NCI-H446 treated with DMSO at 0.1 percent for 48 hours (cell line): Measurements from ENCODE around the gene RBM20.

Experiments used
- DNase-seq: peaks from one replicate; lab custom pipeline; 2025; lab: John Stamatoyannopoulos, UW

RBM20 gene

GRCh38 chr10:110836706-110837105 is 192.6 kb downstream of the RBM20 start:
- DNase-seq, result no peak

DNA sequence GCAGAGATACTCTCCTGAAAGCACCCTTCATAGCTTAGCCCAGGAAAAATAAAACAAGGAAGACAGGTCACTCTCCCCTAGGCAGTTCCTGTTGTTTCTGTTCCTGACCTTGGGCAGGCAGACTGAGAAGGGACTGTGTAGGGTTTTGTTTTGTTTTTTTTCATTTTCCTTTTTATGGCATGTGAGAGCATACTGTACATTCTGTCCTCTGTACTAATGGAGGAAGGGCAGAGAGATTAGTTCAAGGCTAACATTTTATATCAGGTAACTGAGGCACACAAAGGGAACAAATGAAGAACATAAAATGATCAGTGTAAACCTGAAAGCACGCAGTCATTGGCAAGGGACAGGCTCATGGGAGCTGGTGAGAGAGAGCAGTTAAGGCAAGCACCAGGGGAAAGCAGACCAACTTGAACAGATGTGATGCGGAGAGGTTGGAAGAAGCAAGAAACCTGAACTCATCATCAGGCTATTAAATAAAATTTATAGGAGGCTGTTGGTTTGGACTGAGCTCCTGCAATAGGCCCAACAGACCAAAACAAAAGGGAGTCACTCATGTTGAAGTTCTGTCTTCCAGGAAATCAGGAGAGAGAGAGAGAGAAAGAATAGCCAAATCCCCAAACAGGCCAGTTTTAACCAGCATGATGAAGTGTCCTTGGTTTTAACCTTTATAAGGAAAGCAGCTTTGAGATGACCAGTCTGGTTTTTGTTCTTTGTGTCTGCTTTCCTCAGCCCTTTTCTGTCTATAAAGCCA is 193.5 kb downstream of the RBM20 start:
- DNase-seq, result no peak

DNA sequence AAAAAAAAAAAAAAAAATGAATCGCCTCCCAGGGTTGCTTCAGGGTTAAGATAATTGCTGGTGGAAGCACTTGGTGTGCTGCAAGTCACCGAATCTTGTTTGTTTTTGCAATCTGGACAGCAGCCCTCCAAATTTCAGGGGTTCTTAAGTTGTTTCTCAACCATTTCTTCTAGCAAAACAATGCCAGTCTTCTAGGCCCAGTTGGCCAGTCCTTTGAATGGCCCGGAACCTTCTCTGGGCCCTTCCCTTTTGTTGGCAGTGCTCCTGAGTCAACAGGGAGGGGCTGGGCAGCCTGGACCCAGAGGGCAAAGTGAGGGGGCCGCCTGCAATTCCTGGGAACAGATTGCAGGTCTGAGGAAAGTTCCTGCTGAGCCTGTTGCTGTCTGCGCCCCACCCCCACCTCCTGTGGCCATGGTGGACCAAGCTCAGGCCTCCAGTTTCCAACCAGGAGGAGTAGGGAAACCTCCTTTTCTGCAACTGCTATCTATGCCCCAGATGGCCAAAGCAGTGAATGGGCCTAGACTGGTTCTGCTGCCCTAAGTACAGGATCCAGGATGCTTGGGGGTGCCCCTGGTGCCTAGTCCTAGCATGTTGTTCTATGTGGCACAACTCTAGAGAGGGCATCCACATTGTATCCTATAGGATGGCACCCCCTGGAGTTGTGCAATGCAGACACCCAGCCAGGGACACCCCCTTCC is 196.2 kb downstream of the RBM20 start:
- DNase-seq, result no peak

DNA sequence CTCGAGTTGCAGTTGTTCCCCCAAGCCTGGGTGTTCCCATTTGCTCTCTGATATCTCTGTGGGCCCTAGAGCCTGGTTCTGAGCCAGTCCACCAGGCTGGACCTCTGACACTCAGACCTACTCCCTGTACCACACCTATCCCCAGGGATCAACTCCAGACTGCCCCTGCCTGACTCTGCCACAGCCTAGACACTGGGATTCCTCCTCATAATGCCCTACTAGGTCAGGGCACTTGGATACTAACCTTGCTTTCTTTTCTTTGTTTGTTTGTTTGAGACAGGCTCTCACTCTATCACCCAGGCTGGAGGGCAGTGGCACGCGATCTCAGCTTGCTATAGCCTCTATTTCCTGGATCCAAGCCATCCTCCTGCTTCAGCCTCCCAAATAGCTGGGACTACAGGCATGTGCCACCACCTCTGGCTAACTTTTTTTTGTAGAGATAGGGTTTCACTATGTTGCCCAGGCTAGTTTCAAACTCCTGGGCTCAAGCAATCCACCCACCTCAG is 196.8 kb downstream of the RBM20 start:
- DNase-seq, result no peak

DNA sequence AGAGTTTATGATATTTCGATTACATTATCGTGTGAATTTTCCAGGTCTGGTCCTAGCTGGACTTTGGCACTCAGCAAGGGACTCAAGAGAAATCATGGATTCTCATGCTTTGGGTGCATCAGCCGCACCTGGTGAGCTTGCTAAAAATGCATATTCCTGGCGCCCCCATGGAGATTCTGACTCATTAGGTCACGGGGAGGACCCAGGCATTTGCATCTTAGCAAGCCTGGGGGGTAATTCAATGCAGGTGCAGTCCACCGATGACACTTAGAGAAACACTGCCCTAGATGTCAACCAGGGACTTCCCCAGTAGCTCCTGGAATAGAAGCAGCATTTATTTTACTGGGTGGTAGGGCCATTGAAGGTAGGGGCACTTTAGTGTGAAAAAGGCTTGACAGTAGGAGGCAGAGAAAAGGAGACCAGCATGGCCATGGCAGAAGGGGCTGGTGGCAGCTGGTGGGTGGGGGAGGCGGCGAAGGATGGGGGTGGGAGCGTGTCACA is 197.7 kb downstream of the RBM20 start:
- no peak for DNase-seq

GRCh38 chr10:110842326-110842904 is 198.3 kb downstream of the RBM20 start:
- DNase-seq, result no peak

- no peak for DNase-seq
These were observed 198.9 kb downstream of the RBM20 start for GRCh38 chr10:110843031-110843430.

DNA sequence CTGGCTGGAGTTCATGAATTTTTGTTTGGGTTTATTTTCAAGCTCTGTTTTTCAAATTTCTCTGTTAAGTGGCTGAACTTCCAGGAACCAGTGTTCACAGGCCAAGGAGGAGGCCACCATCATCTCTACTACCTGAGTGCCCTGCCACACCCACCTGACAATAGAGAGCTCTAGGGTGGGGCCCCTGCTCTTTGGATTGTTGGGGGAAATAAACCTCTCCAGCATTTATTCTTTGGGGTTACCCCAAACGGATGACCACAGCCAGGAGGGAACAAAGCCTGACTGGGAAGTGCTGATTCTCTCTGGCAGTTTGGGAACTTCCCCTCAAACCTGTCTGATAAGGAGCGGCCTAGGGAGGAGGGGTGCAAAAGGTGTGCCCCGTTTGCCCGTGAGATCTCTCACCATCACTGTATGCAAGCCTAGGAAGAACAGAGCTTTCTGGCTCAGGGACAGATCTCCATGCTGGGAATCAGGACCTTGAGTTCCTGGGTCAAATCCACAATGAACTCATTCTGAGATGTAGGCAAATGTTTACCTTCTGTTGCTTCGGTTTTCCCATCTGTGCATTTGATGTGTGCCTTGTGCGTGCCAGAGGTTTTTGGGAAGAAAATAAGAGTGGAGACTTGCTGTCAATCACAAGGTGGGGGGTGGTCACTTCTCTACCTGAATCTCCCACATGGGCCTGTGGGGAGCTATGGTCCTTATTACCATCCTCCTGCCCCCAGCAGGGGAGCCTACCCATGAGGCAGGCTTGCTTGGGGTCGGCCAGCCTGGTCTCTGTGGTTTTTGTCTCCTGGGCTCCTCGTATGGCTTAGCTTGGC is 199.9 kb downstream of the RBM20 start:
- DNase-seq, result peak; percentile 6

DNA sequence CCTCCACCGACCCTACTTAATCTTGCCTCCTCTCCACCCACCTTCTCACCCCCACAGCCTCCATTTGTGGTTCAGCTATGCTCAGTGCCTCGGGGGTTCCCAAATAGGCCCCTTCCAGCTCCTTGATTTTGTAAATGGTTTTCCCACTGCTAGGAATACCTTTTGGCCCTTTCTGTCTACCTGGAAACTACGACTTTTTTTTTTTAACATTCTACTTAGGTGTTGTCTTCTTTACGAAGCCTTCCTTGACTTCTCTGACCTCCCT is 200.4 kb downstream of the RBM20 start:
- DNase-seq, result no peak

DNA sequence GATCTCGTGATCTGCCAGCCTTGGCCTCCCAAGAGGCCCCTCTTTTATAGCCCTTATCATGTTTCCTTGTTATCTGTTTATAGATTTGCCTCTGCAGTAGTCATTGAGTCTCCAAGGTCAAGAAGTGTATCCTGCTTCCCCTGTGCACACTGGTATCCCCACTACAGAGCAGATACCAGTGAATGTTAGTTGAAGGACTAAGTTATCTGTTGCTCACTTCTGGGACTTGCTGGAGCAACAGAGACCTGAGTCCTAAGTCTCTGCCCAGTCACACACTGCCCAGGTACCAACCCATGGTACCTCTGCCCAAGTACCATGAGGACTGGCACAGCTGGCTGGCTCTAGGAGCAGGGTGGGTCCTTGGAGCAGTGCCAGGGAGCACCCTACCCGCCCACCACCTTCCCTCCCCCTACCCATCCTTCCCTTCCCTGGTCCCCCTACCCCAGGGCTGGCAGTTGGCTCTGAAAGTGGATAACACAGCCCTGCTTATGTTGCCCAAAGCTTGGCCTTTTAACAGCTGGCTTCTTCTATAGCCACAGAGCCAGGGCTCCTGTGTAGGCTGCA is 201.1 kb downstream of the RBM20 start:
- no peak for DNase-seq

- DNase-seq, result no peak
These were observed 201.9 kb downstream of the RBM20 start for GRCh38 chr10:110845756-110846620.

DNA sequence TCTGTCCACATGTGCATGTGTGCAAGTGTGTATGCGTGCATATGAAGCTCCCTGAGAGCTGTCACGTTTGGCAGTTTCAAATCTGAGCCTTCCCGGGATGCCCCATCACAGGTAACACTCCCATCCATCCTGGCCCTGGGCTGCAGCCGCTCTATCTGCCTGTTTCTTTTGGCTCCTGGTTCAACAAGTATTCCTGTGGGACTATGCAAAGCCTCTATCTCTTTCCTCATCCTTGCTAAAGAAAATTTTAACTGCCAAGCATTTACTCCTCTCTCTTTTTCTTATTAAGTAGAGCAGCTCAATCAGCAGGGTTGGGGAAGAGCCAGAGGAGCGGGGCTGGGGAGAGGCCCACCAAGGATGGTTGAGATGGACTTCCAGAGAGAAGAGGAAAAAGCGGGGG is 203.2 kb downstream of the RBM20 start:
- DNase-seq, result no peak

- no peak for DNase-seq
These were observed 204.0 kb downstream of the RBM20 start for GRCh38 chr10:110848106-110848505.

GRCh38 chr10:110850099-110850498 is 206.0 kb downstream of the RBM20 start:
- no peak for DNase-seq

- DNase-seq, result no peak
These were observed 207.0 kb downstream of the RBM20 start for GRCh38 chr10:110851020-110851612.

GRCh38 chr10:110852255-110852896 is 208.2 kb downstream of the RBM20 start:
- DNase-seq, result no peak

GRCh38 chr10:110852947-110853346 is 208.8 kb downstream of the RBM20 start:
- DNase-seq, result no peak

GRCh38 chr10:110853921-110854605 is 209.9 kb downstream of the RBM20 start:
- no peak for DNase-seq
